Caki2 (cell line): ENCODE results near the gene GATB. TPM values are rescaled to one million over a fixed set of nuclear protein-coding genes. Genes with fewer than 3 reads are reported as not detected.

Experiments
- DNase-seq: peaks from one replicate; pipeline ENCODE4 v3.0.0-alpha.2; 2015; ENCODE audit warnings: low read depth
- in situ Hi-C: cut with HindIII; loops from 2 replicates; pipeline ENCODE4 v1.10.0; 2016; ENCODE audit warnings: low sequenced_read_pairs, low pct_unique_long_range_greater_than_20kb, mixed read lengths
- total RNA-seq: library from RNA; depleted of rRNA; stranded (reverse); fragments of >200 nt; shearing (Covaris generic); gene quantifications from 2 replicates; pipeline ENCODE4 v1.2.3, GENCODE V29; 2014; ENCODE audit warnings: low replicate concordance; rRNA removed

The GATB gene, protein sequence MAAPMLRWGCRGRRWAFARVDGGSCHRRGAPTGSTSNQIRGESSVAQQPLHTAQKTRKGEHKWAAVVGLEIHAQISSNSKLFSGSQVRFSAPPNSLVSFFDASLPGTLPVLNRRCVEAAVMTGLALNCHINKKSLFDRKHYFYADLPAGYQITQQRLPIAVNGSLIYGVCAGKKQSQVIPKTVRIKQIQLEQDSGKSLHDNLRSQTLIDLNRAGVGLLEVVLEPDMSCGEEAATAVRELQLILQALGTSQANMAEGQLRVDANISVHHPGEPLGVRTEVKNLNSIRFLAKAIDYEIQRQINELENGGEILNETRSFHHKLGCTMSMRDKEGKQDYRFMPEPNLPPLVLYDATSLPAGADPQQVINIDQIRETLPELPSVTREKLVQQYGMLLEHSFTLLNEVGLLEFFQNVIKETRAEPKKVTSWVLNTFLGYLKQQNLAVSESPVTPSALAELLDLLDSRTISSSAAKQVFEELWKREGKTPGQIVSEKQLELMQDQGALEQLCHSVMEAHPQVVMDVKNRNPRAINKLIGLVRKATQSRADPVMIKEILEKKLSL
- 41.2 and 79.5 TPM in 2 replicates for total RNA-seq

GRCh38 chr4:151760712-151761661 is at the start of gene GATB:
Gene GATB, minus strand, starts transcription at chr4:151761007. Its CDS starts 25 bp downstream, at chr4:151760982.
- peak; percentile 93 for DNase-seq
- in situ Hi-C loops, result no loop called here

DNA sequence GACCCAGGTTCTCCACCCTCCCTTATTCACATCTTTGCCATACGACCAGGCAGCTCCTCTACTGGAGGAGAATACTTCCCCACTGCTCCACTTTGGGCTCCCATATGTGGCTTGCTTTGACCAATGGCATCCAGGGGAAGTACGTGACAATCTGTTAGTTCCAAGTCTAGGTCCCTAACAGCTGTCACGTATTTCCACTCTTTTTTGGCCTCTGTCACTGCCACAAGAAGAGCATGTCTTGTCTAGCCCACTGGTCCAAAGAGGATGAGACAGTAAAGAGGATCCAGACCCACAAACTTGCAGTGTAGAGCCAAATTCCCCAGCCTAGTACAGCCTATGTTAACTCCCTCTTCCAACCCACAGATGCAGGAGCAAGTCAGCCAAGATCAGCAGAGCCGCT is 49.7 kb upstream of the GATB start:
- in situ Hi-C loops, result no loop called here

GRCh38 chr4:151809716-151810115 is 48.9 kb upstream of the GATB start:
- in situ Hi-C loops, result no loop called here
- DNase-seq, result no peak

More for the DNA sequence above, 49.7 kb upstream of the GATB start:
- no peak for DNase-seq

DNA sequence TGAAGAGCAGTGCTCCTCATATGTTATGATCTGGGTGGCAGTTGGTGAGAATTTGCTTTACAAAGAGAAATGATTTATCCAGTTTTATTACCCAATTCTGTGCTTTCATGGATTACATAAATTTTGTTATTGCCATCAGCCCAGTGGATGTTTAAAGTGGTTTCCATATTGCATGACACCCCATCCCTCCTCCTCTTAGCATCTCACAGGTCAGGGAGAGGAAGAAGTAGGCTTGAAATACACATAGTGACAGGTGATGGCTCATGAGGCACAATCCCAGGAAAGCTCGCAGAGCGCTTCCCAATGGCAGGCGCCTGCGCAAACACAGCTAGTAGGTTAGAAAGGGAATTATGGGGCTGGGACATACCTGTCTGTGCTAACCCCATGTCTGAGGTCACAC is 47.7 kb upstream of the GATB start:
- no peak for DNase-seq
- in situ Hi-C loops, result no loop called here

GRCh38 chr4:151808120-151808529 is 47.3 kb upstream of the GATB start:
- no peak for DNase-seq
- in situ Hi-C loops, result no loop called here

- in situ Hi-C loops, result no loop called here
- no peak for DNase-seq
These were observed 46.4 kb upstream of the GATB start for GRCh38 chr4:151807220-151807619.

- no peak for DNase-seq
- in situ Hi-C loops, result no loop called here
These were observed 45.7 kb upstream of the GATB start for GRCh38 chr4:151806511-151806927.

- DNase-seq, result no peak
- in situ Hi-C loops, result no loop called here
These were observed 44.0 kb upstream of the GATB start for GRCh38 chr4:151804821-151805220.

- in situ Hi-C loops, result no loop called here
- no peak for DNase-seq
These were observed 43.4 kb upstream of the GATB start for GRCh38 chr4:151804086-151804630.

DNA sequence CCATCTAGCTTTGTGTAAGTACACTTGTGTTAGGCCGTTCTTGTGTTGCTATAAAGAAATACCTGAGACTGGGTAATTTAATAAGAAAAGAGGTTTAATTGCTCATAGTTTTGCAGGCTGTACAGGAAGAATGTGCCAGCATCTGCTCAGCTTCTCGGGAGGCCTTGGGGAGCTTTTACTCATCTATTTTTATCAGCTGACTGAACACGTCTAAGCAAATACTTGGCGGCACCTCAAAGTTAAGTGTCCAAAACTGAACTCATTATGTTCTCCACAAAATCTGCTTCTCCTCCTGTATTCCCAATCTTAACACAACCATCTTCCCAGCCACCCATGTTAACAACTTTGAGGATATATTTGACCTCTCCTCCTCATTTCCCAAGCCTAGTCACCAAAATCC is 42.4 kb upstream of the GATB start:
- in situ Hi-C loops, result no loop called here
- DNase-seq, result no peak

DNA sequence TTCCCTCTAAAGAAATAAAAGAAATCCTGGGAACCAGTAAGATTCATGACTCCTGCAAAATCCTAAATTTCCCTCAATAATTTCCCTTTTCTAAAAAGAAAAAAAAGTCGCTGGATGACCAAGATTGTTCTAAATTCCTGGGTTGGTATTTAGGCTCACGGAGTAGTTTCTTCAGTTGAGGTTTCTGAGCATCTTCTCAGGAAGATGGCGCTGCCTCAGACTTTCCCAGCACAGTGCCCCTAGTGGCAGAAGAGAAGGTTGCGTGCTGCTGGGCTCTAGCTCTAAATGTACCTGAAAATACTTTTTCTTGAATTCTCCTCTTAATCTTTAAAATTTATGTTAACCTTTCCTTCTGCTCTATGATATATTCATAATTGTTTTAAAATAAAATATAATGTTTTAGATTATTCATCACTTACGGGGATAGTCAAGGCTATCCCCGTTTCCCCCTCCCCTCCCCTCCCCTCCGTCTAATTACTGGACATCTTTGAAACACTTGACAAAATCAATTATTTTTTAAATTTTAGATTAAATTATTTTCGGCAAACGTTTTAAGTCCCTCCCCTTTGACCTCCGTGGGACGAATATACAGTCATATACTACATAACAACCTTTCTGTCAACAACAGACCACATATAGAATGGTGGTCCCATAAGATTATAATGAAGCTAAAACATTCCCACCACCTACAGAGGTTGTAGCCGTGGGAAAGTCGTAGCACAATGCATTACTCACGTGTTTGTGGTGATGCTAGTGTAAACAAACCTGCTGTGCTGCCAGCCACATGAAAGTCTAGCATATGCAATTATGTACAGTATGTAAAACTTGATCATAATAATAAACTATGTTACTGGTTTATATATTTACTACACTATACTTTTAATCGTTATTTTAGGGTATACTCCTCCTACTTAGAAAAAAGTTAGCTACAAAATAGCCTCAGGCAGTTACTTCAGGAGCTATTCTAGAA is 41.0 kb upstream of the GATB start:
- peak; percentile 24 for DNase-seq
- in situ Hi-C loops, result no loop called here

GRCh38 chr4:151799417-151800012 is 38.7 kb upstream of the GATB start:
- in situ Hi-C loops, result no loop called here
- no peak for DNase-seq

GRCh38 chr4:151798678-151799416 is 38.0 kb upstream of the GATB start:
- in situ Hi-C loops, result no loop called here
- no peak for DNase-seq

DNA sequence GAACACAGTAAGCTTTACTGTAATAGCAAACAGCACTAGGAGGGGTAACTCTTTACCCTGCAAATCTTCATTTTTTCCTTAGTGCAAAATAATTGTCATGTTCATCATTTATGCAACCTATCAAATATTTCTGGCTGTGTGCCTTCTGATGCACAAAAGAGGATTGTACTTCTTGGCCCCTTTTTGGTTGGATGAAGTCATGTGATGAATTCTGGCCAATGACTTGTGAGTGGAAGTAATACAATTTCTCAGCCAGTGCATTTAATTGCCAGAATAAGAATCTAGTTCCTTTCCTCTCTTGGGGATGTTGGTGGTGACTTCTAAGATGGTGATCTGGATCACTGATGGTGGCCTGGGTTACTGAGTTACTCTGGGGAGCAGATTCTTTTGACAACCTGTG is 37.0 kb upstream of the GATB start:
- no peak for DNase-seq
- in situ Hi-C loops, result no loop called here

- in situ Hi-C loops, result no loop called here
- DNase-seq, result peak; percentile 31
These were observed 36.3 kb upstream of the GATB start for GRCh38 chr4:151797131-151797530.

GRCh38 chr4:151796106-151796505 is 35.3 kb upstream of the GATB start:
- no peak for DNase-seq
- in situ Hi-C loops, result no loop called here
